A172 (cell line): Measurements from ENCODE around the gene GPHN. TPM values are rescaled to one million over a fixed set of nuclear protein-coding genes. Genes with fewer than 3 reads are reported as not detected.
A peak's percentile ranks its signal among the peaks of the same experiment; 100 is the strongest.
"Not testable (repeated sequence)": the region's sequence is repeated elsewhere in the genome, so short reads cannot be mapped to it uniquely, and the experiment has no call there.

Source experiments
- DNase-seq: peaks from one replicate; pipeline ENCODE4 v3.0.0-alpha.2; 2015; ENCODE audit warnings: low spot score
- total RNA-seq: library from RNA; depleted of rRNA; stranded (reverse); fragments of >200 nt; shearing (Covaris generic); gene quantifications from 2 replicates; pipeline ENCODE4 v1.2.3, GENCODE V29; 2014

Gene GPHN
- total RNA-seq, 1 experiment from 2014 or later: 10.7 TPM

DNA sequence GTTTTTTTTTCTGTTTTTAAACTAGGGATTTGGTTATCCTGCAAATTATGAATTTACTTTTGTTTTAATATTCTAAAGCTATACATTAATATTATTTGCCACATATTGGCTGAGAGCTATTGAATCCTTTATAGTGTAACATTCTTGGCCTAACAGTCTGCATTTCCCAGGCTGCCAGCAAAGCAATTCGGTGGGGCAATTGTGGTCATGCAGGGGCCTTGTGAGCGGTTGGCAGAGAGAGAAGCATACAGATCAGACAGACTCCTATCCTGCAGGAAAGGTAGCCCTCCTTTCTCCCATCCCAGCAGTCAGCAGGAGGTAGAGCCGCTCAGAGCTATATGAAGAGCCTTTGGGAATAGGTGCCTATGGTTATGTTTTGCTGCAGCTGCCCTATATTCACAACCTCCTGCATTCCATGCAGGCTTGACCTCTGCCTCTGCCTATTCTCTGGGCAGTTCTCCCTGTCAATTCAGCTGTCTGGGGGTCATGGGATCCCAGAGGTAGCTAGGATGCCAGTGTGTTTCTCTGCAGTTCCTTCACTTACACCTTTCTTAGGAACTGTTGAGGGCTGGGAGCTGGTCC is 144.7 kb downstream of the GPHN start:
- no peak for DNase-seq

DNA sequence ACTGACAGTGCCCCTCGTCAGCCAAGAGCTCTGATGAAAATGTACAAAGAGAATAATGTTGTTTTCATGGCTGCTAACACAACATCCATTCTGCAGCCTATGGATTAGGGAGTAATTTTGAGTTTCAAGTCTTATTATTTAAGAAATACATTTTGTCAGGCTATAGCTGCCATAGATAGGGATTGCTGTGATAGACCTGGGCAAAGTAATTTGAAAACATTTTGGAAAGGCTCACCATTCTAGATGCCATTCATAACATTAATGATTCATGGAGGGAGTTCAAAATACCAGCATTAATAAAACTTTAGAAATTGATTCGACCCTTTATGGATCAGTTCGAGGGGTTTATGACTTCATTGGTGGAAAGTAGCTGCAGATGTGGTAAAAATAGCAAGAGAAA is 149.8 kb downstream of the GPHN start:
- no peak for DNase-seq

DNA sequence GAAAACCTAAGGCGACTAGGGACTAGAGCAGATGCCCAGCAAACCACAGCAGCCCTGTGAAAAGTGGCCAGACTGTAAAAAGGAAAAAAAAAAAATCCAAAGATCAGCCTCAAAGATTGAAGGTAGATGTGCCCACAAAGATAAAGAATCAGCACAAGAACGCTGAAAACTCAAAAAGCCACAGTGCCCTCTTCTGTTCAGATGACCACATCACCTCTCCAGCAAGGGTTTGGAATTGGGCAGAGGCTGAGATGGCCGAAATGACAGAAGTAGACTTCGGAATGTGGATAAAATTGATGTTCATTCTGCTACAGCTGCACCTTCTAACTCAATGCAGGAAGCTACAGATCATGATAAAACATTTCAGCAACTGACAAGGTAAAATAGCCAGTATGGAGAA is 154.4 kb downstream of the GPHN start:
- DNase-seq: no peak

DNA sequence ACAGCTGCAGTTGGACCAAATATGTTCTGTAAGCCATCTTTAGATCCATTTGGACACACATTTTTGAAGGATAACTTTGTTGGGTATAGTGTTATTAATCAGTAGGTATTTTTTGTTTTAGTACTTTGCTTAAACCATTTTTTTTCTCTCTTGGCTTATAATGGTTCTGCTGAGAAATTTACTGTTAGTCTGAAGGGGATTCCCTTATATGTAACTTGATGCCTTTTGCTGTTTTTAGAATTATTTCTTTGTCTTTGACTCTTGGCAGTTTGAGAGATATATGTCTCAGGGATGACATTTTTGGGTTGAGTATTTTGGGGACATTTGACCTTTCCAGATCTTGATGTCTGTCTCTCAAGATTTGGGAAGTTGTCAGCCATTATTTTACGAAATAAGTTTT is 169.8 kb downstream of the GPHN start:
- DNase-seq: no peak

DNA sequence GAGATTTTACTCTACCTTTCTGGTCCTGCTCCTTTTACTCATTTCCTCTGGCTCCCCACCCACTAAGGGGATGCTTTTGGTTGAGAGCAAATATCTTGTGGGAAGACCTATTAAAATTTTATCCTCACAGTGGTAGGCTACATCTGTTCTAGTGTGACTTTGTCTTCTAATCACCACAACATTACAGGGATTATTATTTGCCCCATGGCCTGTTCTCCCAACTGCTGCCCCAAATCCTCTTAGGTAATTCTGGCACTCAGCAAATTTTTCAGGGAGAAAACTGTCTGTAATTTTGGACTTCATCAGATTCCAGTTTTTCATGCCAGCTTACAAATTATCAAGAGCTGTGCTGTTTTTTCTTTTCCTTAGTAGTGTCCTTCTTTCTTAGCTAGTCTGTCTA is 172.3 kb downstream of the GPHN start:
- DNase-seq: no peak

DNA sequence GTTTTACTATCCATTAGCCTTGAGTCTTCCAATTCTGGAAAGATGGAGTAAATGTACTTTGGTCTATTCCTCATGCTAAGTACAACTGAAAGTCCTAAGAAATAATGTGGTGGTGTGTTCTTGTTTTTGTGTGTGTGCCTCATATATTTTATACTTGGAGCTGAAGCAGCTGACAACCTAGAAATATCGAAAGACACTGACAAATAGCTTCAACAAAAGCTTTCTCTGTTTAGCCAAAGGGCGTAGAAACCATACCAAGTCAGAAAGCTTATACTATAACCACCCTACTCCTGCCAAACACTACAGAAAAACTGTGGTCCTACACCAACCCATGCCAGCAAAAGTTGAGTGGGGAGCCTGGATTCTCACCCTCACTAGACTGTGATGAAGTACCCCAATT is 188.4 kb downstream of the GPHN start:
- no peak for DNase-seq

DNA sequence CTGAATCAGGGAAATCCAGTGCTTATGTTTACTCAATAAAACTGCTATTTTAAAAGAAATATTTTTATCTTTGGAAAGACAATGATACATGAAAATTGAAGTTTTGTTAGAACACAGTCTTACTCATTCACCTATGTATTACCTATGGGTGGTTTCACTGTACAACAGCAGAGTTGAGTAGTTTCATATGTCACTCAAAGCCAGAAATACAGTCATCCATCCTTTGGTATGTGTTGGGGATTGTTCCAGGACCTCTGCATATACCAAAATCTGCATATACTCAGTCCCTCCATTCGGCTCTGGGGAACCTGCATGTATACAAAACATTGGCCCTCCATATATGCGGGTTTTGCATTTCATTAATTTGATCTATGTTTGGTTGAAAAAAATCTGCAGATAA is 190.6 kb downstream of the GPHN start:
- no peak for DNase-seq

DNA sequence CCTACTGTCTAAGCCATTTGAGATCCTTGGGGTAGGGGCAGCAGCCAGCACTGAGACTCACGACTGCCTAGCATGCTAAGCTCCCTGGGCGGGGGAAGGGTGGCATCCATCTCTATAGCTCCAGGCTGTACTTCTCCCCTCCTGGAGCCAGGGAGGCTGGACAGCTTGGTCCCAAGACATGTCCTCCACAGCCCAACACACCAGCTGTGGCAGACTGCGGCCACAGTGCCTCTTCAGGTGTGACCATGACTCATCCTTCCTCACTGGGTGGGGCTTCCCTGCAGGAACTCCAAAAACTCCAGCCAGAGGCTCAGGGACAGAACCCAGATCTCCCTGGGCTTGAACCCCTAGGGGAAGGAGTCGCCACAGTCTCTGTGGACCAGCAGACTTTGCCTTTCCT is 193.9 kb downstream of the GPHN start:
- no peak for DNase-seq

DNA sequence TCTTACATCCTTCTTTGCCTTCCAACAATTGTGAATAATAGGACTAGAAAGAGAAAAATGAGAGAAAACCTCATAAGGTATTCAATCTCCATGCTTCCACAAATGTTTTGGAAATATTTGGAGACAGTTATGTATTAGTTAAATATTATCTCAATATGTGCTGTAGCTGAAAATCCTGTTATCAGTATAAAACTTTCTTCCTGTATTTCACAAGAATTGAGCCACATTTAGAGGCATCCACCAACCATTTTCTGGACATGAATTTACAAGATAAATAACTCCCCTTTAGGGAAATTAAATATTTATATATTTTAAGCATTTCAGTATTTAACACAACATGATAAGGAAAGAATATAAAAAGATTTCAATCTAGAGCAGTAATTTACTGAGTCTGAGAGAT is 200.3 kb downstream of the GPHN start:
- DNase-seq: no peak

DNA sequence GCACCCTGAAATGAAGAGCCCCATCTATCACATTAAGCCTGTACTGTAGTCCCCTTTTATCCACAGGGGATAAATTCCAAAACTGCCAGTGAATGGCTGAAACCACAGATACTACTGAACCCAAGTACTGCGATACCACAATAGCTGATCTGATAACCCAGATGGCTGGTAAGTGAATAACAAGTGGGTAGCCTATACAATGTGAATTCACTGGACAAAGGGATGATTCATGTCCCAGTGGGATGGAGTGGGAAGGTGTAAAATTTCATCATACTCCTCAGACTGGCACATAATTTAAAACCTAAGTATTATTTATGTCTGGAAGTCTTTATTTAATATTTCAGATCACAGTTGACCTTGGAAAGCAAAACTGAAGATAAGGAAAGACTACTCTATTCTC is 201.3 kb downstream of the GPHN start:
- DNase-seq: peak; percentile 49

DNA sequence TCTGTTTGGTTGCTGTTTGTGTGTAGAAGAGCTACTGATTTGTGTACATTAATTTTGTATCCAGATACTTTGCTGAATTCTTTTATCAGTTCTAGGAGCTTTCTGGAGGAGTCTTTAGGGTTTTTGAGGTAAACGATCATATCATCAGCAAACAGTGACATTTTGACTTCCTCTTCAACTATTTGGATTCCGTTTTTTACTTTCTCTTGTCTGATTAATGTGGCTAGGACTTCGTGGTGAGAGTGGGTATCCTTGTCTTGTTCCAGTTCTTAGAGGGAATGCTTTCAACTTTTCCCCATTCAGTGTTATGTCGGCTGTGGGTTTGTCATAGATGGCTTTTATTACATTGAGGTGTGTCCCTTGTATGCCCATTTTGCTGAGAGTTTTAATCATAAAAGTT is 206.3 kb downstream of the GPHN start:
- DNase-seq: not testable (repeated sequence)

DNA sequence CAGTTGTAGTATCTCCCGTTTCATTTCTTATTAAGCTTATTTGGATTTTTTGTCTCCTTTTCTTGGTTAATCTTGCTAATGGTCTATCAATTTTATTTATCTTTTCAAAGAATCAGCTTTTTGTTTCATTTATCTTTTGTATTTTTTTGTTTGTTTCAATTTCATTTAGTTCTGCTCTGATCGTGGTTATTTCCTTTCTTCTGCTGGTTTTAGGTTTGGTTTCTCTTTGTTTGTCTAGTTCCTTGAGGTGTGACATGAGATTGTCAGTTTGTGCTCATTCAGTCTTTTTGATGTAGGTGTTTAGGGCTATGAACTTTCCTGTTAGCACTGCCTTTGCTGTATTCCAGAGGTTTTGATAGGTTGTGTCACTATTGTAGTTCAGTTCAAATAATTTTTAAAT is 207.4 kb downstream of the GPHN start:
- not testable (repeated sequence) for DNase-seq

DNA sequence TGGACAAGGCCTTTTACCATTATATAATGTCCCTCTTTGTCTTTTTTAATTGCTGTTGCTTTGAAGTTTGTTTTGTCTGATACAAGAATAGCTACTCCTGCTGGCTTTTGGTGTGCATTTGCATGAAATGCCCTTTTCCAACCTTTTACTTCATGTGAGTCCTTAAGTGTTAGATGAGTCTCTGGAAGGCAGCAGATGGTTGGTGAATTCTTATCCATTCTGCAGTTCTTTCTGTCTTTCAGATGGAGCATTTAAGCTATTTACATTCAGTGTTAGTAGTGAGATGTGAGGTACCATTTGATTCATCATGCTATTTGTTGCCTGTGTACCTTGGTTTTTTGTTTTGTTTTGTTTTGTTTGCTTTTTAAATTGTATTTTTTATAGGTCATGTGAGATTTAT is 208.3 kb downstream of the GPHN start:
- DNase-seq: no peak

DNA sequence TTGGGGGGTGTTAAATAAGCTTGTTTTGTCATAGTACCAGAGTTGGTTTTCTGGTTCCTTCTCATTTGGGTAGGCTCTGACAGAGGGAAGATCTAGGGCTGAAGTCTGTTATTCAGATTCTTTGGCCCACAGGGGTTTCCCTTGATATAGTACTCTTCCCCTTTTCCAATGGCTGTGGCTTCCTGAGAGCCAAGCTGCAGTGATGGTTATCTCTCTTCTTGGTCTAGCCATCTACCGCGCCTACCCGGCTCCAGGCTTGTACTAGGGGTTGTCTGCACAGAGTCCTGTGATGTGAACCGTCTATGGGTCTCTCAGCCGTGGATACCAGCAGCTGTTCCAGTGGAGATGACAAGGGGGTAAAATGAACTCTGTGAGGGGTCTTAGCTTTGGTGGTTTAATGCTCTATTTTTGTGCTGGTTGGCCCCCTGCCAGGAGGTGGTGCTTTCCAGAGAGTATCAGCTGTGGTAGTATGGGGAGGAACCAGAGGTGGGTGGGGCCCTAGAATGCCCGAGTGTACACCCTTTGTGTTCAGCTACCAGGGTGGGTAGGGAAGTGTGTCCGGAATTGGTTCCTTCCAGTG is 209.7 kb downstream of the GPHN start:
- DNase-seq: no peak

DNA sequence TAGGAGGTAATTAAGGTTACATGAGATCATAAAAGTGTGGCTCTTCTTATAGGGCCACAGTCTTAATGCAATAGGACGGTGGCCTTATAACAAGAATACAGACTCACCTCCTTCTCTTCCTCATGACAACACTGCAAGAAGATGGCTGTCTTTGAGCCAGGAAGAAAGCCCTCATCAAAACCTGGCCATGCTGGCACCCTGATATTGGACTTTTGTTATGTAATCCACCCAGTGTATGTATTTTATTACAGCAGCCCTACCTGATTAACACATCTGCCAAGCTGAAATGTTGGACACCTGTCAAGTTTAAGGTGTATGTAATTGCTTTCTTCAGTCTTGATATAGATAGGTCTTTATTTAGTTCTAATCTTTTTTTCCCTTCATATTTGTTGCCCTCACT is 217.0 kb downstream of the GPHN start:
- DNase-seq: no peak

DNA sequence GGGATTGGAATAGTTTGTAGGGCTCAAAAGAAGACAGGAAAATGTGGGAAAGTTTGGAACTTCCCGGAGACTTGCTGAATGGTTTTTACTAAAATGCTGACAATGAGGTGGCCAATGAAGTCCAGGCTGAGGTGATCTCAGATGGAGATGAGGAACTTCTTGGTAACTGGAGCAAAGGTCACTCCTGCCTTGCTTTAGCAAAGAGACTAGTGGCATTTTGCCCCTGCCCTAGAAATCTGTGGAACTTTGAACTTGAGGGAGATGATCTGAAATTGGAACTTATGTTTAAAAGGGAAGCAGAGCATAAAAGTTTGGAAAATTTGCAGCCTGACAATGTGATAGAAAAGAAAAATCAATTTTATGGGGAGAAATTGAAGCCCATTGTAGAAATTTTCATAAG is 223.4 kb downstream of the GPHN start:
- DNase-seq: not testable (repeated sequence)

DNA sequence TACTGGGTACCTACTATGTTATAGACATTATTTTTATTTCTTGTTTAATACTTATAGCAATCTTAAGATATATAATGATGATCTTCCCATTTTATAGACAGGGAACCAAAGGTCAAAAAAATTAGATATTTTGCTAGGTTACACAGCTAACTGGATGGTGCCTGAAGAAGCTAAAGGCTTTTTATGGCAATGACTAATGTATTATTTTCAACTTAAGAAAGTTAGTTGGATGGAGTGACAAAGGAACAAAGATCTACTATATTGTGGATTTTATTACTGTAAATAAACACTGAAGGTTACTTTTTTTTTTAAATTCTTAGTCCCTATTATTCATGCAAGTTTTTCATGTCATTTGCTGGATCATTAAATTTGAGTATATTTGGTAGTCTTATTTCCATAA is 227.9 kb downstream of the GPHN start:
- no peak for DNase-seq

DNA sequence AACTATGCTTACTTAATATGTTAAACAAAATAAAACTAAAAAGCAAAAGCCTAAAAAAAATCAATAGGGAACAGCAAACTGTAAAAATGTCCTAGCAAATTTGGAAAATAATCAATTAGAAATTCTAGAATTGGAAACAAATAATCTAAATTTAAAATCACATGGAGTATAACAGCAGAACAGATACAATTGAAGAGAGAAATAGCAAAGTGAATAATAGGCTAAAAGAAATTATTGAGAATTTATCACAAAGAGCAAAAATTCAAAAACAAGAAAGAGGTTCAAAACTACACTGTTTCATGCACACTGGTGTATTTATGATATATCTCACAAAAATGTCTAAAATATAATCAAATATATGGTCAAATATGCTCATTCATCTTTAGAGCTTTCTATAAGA is 231.9 kb downstream of the GPHN start:
- no peak for DNase-seq

DNA sequence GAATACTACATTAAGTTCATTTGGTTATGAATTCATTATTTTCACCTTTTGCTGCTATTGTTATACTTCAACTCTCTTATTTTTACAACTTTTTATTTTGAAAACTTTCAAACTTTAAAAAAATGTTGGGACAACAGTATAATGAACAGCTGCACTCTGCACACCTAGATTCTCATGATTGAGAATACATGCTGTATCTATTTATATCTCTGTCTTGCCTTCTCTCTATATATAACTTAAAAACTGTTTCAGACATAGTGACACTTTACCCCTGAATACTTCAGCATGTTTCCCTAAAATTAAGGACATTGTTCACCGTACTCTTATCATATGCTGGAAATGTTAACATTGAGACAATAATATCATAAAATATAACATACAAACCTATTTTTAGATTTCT is 237.1 kb downstream of the GPHN start:
- no peak for DNase-seq

DNA sequence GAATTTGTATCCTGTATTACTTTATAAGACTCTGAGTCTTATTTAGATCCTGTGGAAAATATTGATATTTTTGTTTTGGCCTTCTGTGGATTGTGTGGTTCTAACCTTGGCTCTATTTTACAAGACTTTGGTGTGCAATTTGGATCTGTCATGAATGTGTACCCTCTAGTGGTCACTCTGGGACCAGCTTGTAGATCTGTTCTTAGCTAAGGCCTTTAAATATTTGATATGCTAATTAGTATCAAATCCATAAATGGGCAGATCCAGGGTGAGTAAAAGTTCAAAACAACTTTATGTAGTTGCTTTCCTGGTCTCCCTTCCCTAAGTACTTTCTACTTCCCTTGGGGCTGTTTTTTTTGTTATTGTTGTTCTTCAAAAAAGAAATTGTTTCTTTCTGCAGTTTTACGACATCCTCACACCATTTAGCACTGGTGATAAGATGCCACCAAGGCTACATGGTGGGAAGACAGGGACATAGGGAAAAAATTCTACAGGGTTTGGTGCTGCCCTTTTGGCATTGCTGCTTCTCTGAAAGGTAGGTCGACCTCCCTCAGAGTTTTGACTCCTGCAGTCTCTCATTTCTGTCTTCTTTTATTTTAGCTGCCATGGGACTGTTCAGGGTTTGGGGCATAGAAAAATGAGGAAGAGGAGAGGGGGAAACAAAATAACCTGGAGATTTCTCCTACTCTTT is 238.5 kb downstream of the GPHN start:
- peak; percentile 8 for DNase-seq

DNA sequence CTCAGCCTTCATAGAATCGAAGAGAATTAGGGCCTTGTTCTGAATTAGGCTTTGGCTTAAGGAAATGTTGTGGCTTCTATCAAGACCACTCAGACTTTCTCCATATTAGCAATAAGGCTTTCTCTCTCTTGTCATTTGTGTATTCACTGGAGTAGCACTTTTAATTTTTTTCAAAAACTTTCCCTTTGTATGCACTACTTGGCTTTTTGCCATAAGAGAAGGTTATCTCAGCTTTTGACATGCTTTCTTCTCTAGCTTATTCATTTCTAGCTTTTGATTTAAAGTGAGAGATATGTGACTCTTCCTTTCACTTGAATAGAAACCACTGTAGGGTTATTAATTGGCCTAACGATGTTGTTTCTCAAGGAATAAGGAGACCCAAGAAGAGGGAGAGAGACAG is 244.2 kb downstream of the GPHN start:
- DNase-seq: no peak

DNA sequence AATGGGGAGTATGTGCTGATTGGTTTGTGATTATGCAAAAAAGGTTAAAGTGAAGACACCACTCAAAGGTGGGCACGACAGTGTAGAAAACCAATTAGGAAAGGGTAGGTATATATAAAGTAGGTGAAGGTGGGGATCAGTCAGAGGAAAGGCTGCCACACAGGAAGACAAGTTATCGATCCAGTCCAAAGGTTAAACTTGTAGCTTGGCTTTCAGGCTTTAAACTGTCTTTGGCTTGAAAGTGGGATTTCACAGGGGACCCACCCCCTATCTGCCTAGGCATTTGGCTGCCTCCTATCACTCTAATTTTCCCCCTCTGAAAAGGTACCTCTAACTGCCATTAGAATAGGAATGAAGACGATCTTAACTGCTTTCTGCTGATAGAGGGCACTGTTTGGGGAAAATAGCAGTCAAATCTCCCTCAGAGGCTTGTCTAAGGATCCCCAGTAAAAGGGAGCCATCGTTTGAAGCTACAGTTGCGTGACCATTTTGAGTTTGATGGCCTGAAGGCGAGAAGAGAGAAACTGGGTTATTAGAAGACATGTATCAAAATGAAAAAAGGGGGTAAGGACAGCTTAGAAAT is 250.2 kb downstream of the GPHN start:
- no peak for DNase-seq

DNA sequence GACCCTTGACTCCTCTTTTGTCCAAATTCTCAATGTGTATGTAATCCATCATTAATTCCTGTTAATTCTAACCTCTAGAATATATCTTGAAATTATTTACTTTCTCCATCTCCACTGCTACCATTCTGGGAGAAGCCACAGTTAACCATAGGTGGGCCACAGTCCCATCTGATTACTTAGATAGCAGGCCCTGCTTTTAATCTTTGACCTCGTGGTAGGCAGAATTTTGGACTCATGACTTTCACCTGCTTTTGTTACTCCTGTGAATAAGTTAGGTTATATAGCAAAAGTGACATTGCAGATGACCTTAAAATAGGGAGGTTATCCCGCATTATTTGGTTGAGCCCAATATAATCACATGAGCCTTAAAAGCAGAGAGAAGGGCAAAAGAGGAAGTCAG is 264.2 kb downstream of the GPHN start:
- no peak for DNase-seq
